ENCODE data around the gene IFI27L2. TPM values are rescaled to one million over a fixed set of nuclear protein-coding genes. Genes with fewer than 3 reads are reported as not detected.

IFI27L2 gene
- total and polyA plus RNA-seq, 2 of the 8 experiments (the other 6 are each of a cell fraction or from before 2014, with no cell fraction given), result 14.0 to 69.6 TPM

GRCh38 chr14:94115631-94116030 lies 13.8 kb downstream of the IFI27L2 start:
- Histone ChIP-seq H3K56ac (replicated peaks; ENCODE audit: insufficient read length, low read depth, low read length) (no peak overlapping the region), H4K8ac (ENCODE audit: extremely low read depth, insufficient read depth, low read length) (no peak overlapping the region), H3K14ac (ENCODE audit: insufficient read length) (no peak overlapping the region), H3K4me2 (ENCODE audit: insufficient read depth in 1 of 2, low read depth in 2 of 2, low read length in 2 of 2) (no peak overlapping the region), H2BK12ac (ENCODE audit: low read depth, low read length) (no peak overlapping the region), H3K36me3 (ENCODE audit: control insufficient read depth in 2 of 4, insufficient read depth in 4 of 4, low read length in 3 of 4) (no peaks in the 10 kb centered on the region), H3K4me1 (replicated peaks in 1 of 4; ENCODE audit: control insufficient read depth in 3 of 4, insufficient read depth in 4 of 4, low read length in 3 of 4) (no peaks in the 10 kb centered on the region), H4K5ac (ENCODE audit: insufficient read length, low read depth, low read length) (no peak overlapping the region), H2AK5ac (ENCODE audit: low read depth, low read length) (no peak overlapping the region), H3K4ac (replicated peaks; ENCODE audit: insufficient read length, low read depth, low read length) (no peak overlapping the region), H2BK120ac (replicated peaks; ENCODE audit: low read depth, low read length) (no peak overlapping the region), H3K79me2 (ENCODE audit: control insufficient read depth in 1 of 2, insufficient read depth in 2 of 2, low read length in 2 of 2) (no peaks in the 10 kb centered on the region), H3K23me2 (ENCODE audit: low read depth, low read length) (no peaks in the 10 kb centered on the region), H3K18ac (ENCODE audit: extremely low read depth, low read length) (no peak overlapping the region), H3K23ac (ENCODE audit: insufficient read length) (no peak overlapping the region), H2BK20ac (ENCODE audit: low read length) (no peak overlapping the region), H4K91ac (replicated peaks; ENCODE audit: insufficient read length, low read length) (no peak overlapping the region), H3K9ac (replicated peaks in 1 of 4; ENCODE audit: extremely low read depth in 1 of 4, low read depth in 3 of 4, low read length in 3 of 4) (no peak overlapping the region), H2BK15ac (ENCODE audit: low read length) (no peak overlapping the region), H4K20me1 (replicated peaks in 1 of 2; ENCODE audit: control insufficient read depth in 1 of 2, insufficient read depth in 2 of 2, low read length in 2 of 2) (no peaks in the 10 kb centered on the region), H2AFZ (ENCODE audit: low read length) (no peak overlapping the region), H3K27ac (ENCODE audit: low read depth, low read length) (no peak overlapping the region), H3K9me3 (ENCODE audit: insufficient read depth in 2 of 2, low read depth in 1 of 2, low read length in 1 of 2) (peaks cover 2 to 7% of the 10 kb centered on the region in 2 experiments; a peak in 1 of 4 replicates), H3K27me3 (replicated peaks in 1 of 4; ENCODE audit: control insufficient read depth in 3 of 4, extremely low read depth in 1 of 4, insufficient read depth in 3 of 4, low read length in 3 of 4) (no peaks in the 10 kb centered on the region; a peak in 1 of 7 replicates), H3K4me3 (ENCODE audit: extremely low read depth in 1 of 4, insufficient read depth in 2 of 4, low read depth in 3 of 4, low read length in 4 of 4) (no peak overlapping the region), H2BK5ac (ENCODE audit: low read depth, low read length) (no peak overlapping the region), H3K79me1 (ENCODE audit: low read depth, low read length) (no peaks in the 10 kb centered on the region)
- FAIRE-seq, result no peak
- DNase-seq (ENCODE audit: low read depth in 1 of 2, low spot score in 2 of 2), result no peak
- CTCF ChIA-PET (ENCODE audit: partially characterized antibody), result interaction anchor here (0.9 to 1.7 kb wide), 6 partner anchors 21 to 112 kb away, joined by 3 to 7 read pairs (median 4); no protein-coding TSS in a partner anchor
- POLR2A ChIA-PET (ENCODE audit: partially characterized antibody), result interaction anchor here (1.9 to 3.7 kb wide), 2 partner anchors 9 to 13 kb away, joined by 4 to 11 read pairs; partner anchors contain the start of gene IFI27L2
- TF ChIP-seq SIRT6 (IDR thresholded peaks at IDR 0.05; ENCODE audit: low read length), result no peak
- no peak for TF ChIP-seq TCF12 (IDR thresholded peaks at IDR 0.05; ENCODE audit: low read depth, low read length)
- no peak for TF ChIP-seq JUN (IDR thresholded peaks at IDR 0.05; ENCODE audit: low read depth, low read length)
- no peak for TF ChIP-seq CHD1 (IDR thresholded peaks at IDR 0.05; ENCODE audit: low read depth, low read length)
- TF ChIP-seq HDAC2 (IDR thresholded peaks at IDR 0.05; ENCODE audit: borderline replicate concordance in 1 of 2, low read depth in 2 of 2, low read length in 2 of 2), result no peak
- TF ChIP-seq JUND (IDR thresholded peaks at IDR 0.05; ENCODE audit: low read length), result no peak
- no peak for TF ChIP-seq RFX5 (IDR thresholded peaks at IDR 0.05; ENCODE audit: borderline replicate concordance, low read depth, low read length)
- no peak for TF ChIP-seq KDM1A (IDR thresholded peaks at IDR 0.05; ENCODE audit: borderline replicate concordance, low read length)
- TF ChIP-seq SRF (IDR thresholded peaks at IDR 0.05; ENCODE audit: low read depth, low read length), result no peak
- TF ChIP-seq CHD2 (IDR thresholded peaks at IDR 0.05; ENCODE audit: low read length), result no peak
- TF ChIP-seq SP4 (IDR thresholded peaks at IDR 0.05; ENCODE audit: low read length), result no peak
- no peak for TF ChIP-seq GTF2F1 (IDR thresholded peaks at IDR 0.05; ENCODE audit: borderline replicate concordance, low read depth, low read length)
- no peak for TF ChIP-seq RBBP5 (IDR thresholded peaks at IDR 0.05; ENCODE audit: borderline replicate concordance, low read depth, low read length)
- TF ChIP-seq CBX8 (IDR thresholded peaks at IDR 0.05; ENCODE audit: borderline replicate concordance, low read depth, low read length), result no peak
- TF ChIP-seq BCL11A (IDR thresholded peaks at IDR 0.05; ENCODE audit: low read depth in 2 of 2, low read length in 2 of 2), result no peak
- 89% methylated on average over 15 of the region's 15 CpGs; no CpG with 5 or more reads in 1 of the 2 experiments for WGBS, 2 experiments (ENCODE audit: extremely low coverage in 1 of 2, insufficient coverage in 1 of 2, insufficient read length in 1 of 2, insufficient replicate concordance in 2 of 2, low coverage in 1 of 2, low lambda C conversion rate in 2 of 2, missing lambda C conversion rate in 1 of 2)
